ENCODE results near the gene JPH4. TPM values are rescaled to one million over a fixed set of nuclear protein-coding genes. Genes with fewer than 3 reads are reported as not detected.

JPH4 gene
- total RNA-seq, 1 experiment from 2014 or later = 0.15 TPM

DNA sequence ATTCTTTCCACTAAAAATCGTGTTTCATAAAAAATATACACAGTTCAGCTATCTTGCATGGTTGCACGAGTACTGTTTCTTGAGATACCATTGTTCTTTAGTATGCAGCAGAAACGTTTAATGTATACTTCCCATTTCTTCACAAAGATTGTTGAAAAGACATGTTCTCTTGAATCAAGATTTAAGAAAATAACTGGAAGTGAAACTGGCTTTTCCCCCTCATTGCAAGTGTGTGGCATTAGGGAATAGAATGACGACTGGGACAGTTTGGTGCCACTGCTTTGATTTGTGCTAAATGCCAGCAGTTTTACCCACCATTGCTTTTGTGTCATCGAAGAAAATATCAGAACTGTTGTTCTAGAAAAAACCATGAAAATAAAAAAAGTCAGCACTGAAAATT is 37.3 kb upstream of the JPH4 start (continued):
- TF ChIP-seq SIN3A (IDR thresholded peaks at IDR 0.05; ENCODE audit: low read depth) (no peak), ATF3 (IDR thresholded peaks at IDR 0.05) (no peak), EZH2phosphoT487 (IDR thresholded peaks at IDR 0.05; ENCODE audit: borderline replicate concordance) (no peak), CTCF (IDR thresholded peaks at IDR 0.05 in 2 of 3, conservative IDR thresholded peaks at IDR 0.05 in 1 of 3; ENCODE audit: borderline replicate concordance in 1 of 3, insufficient read depth in 1 of 3, low read depth in 2 of 3, low read length in 2 of 3) (no peak)
- TF ChIP-seq, protein P1, sequence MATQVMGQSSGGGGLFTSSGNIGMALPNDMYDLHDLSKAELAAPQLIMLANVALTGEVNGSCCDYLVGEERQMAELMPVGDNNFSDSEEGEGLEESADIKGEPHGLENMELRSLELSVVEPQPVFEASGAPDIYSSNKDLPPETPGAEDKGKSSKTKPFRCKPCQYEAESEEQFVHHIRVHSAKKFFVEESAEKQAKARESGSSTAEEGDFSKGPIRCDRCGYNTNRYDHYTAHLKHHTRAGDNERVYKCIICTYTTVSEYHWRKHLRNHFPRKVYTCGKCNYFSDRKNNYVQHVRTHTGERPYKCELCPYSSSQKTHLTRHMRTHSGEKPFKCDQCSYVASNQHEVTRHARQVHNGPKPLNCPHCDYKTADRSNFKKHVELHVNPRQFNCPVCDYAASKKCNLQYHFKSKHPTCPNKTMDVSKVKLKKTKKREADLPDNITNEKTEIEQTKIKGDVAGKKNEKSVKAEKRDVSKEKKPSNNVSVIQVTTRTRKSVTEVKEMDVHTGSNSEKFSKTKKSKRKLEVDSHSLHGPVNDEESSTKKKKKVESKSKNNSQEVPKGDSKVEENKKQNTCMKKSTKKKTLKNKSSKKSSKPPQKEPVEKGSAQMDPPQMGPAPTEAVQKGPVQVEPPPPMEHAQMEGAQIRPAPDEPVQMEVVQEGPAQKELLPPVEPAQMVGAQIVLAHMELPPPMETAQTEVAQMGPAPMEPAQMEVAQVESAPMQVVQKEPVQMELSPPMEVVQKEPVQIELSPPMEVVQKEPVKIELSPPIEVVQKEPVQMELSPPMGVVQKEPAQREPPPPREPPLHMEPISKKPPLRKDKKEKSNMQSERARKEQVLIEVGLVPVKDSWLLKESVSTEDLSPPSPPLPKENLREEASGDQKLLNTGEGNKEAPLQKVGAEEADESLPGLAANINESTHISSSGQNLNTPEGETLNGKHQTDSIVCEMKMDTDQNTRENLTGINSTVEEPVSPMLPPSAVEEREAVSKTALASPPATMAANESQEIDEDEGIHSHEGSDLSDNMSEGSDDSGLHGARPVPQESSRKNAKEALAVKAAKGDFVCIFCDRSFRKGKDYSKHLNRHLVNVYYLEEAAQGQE (IDR thresholded peaks at IDR 0.05; ENCODE audit: low read depth) = no peak

GRCh38 chr14:23614395-23614828 is 35.8 kb upstream of the JPH4 start:
- Histone ChIP-seq H3K27ac (ENCODE audit: low read depth, low read length) (no peak overlapping the region), H2AFZ (ENCODE audit: low read depth, low read length, poor library complexity, severe bottlenecking) (no peak overlapping the region), H3K4me2 (ENCODE audit: low read length) (no peak overlapping the region), H3K27me3 (ENCODE audit: insufficient read depth, low read length) (no peaks in the 10 kb centered on the region), H3K4me1 (ENCODE audit: control insufficient read depth in 1 of 2, insufficient read depth in 2 of 2, low read length in 2 of 2) (no peaks in the 10 kb centered on the region), H3K4me3 (replicated peaks in 1 of 2; ENCODE audit: low read depth in 1 of 2, low read length in 2 of 2) (no peak overlapping the region), H3K9me3 (ENCODE audit: control insufficient read depth in 1 of 2, insufficient read depth in 1 of 2, low read depth in 1 of 2, low read length in 2 of 2) (no peaks in the 10 kb centered on the region), H3K9ac (ENCODE audit: low read length) (no peak overlapping the region), H3K9me2 (ENCODE audit: insufficient read depth) (no peaks in the 10 kb centered on the region), H3K79me2 (ENCODE audit: insufficient read depth, low read length) (no peaks in the 10 kb centered on the region), H4K20me1 (ENCODE audit: insufficient read depth) (no peaks in the 10 kb centered on the region), H3K36me3 (ENCODE audit: control insufficient read depth in 1 of 2, insufficient read depth in 2 of 2, low read length in 2 of 2) (no peaks in the 10 kb centered on the region)
- no peak for ATAC-seq
- POLR2A ChIA-PET = no interaction called here
- intact Hi-C loops (cut with micrococcal nuclease) = no loop called here
- BruUV-seq (replicated peaks) = no TSS peak
- RAD21 ChIA-PET (ENCODE audit: low non-redundant PET in 1 of 2, low total read pairs in 2 of 2, uncharacterized antibody in 2 of 2, unreplicated experiment in 2 of 2) = no interaction called here
- CTCF ChIA-PET = interaction anchor here (2.0 kb wide), 1 partner anchor 17 kb away, joined by 9 read pairs; no protein-coding TSS in a partner anchor
- TF ChIP-seq CBX3 (IDR thresholded peaks at IDR 0.05; ENCODE audit: low read depth) (no peak), EGR1 (IDR thresholded peaks at IDR 0.05; ENCODE audit: low read depth) (no peak), JUND (IDR thresholded peaks at IDR 0.05) (no peak), TCF7L2 (IDR thresholded peaks at IDR 0.05; ENCODE audit: borderline replicate concordance, extremely low read depth, insufficient read depth, insufficient read length) (no peak), FOSL1 (IDR thresholded peaks at IDR 0.05; ENCODE audit: low read depth) (no peak), RAD21 (IDR thresholded peaks at IDR 0.05; ENCODE audit: low read depth) (no peak), ZFX (IDR thresholded peaks at IDR 0.05) (no peak), CTCF (IDR thresholded peaks at IDR 0.05 in 2 of 3, conservative IDR thresholded peaks at IDR 0.05 in 1 of 3; ENCODE audit: borderline replicate concordance in 1 of 3, insufficient read depth in 1 of 3, low read depth in 2 of 3, low read length in 2 of 3) (no peak)
- DNase-seq (ENCODE audit: low read depth, low spot score) = no peak
